Measurements from ENCODE around the gene SLC9A9.

SLC9A9 gene

DNA sequence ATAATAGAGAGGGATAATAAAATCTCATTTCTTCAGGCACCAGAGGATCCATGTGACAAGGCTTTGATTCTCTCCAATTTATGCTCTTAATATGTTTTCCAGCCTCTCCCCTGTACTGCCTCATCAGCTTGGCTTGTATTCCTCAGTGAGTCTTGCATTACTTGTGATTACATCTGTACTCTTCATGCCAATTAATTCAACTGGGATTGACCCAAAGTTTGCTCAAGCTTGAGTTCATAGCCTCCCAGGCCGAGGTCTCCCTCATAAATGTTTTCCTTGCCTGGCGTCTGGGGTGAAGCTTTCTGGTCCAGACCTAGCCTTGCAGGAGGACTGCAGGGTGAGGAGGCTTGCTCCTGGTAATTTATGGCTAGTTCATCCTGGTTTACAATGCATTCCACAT lies 581.8 kb downstream of the SLC9A9 start:
- H3K9me3 Mint-ChIP-seq, result no peaks in the 10 kb centered on the region
- no peak overlapping the region for H3K4me3 Mint-ChIP-seq
- H3K27me3 Mint-ChIP-seq, result no peaks in the 10 kb centered on the region
- DNase-seq (ENCODE audit: low spot score in 2 of 2), result no peak
- peaks cover 1% of the 10 kb centered on the region for H3K36me3 Mint-ChIP-seq (ENCODE audit: insufficient read depth)
- ATAC-seq (replicated peaks; ENCODE audit: extremely low read depth, poor library complexity, severe bottlenecking), result no peak
- no peaks in the 10 kb centered on the region for H3K4me1 Mint-ChIP-seq
- no peak overlapping the region for H3K27ac Mint-ChIP-seq (ENCODE audit: low read depth)

DNA sequence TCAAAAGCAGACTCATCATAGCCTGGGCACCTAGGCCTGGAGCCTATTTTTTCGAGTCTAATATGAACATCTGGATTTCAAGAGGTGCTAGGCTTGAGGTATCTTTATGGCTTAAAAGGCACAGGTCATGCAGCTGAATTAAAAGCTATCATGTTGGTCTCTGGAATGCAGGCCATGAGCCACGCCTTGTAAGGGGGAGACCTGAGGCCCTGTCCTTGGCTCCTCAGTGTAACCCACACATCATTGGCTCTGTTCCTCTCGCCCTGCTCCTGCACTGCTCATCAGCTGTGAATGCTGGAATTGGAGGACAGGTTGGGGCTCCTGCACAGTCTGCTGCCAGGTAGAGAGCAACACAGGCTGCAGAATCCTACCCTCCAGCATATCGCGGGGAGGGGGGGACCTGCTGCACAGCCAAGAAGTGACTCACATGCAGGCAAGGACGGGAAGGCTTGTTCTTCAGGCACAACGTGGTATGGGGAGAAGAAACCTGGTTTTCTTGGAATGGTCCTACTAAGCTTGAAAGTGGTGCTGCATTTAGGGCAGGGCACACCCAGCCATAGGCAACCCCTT lies 582.7 kb downstream of the SLC9A9 start:
- Mint-ChIP-seq H3K4me3 (no peak overlapping the region), H3K27me3 (no peaks in the 10 kb centered on the region), H3K4me1 (no peaks in the 10 kb centered on the region), H3K9me3 (no peaks in the 10 kb centered on the region), H3K36me3 (ENCODE audit: insufficient read depth) (peaks cover 1% of the 10 kb centered on the region), H3K27ac (ENCODE audit: low read depth) (no peak overlapping the region)
- DNase-seq (ENCODE audit: low spot score in 2 of 2) (no peak), ATAC-seq (replicated peaks; ENCODE audit: extremely low read depth, poor library complexity, severe bottlenecking) (no peak)

DNA sequence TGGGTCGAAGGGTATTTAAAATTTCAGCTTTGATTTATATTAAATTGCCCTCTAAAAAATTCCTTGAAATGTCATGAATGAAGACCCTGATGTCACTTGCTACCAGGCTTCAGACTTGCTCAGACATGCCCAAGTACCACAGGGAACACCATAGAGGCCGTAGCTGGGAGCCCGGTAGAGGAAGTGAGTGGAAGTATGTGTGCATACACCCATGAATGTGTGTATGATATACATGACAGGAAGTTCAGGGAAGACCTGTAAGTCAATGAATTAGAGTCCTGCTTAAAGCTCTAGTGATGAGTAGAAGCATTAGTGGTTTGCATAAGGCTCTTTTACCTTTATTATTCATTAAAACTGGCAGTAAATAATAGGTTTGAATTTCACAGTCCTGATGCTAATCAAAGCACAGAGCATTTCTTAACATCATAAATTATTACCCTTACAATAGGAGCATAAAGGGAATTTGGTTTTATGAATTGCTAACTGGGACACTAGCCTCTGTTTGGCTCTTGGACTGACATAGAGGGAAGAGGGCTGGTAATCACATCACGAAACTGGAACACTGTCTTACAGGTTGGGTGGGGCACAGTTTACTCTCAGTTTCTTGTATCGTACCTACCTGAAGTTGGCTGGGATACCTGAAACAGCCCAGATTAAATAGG lies 584.3 kb downstream of the SLC9A9 start:
- H3K4me1 Mint-ChIP-seq, result no peaks in the 10 kb centered on the region
- no peak overlapping the region for H3K27ac Mint-ChIP-seq (ENCODE audit: low read depth)
- no peaks in the 10 kb centered on the region for H3K9me3 Mint-ChIP-seq
- peaks cover 1% of the 10 kb centered on the region for H3K36me3 Mint-ChIP-seq (ENCODE audit: insufficient read depth)
- DNase-seq (ENCODE audit: low spot score in 2 of 2), result no peak
- H3K4me3 Mint-ChIP-seq, result no peak overlapping the region
- H3K27me3 Mint-ChIP-seq, result no peaks in the 10 kb centered on the region
- no peak for ATAC-seq (replicated peaks; ENCODE audit: extremely low read depth, poor library complexity, severe bottlenecking)

DNA sequence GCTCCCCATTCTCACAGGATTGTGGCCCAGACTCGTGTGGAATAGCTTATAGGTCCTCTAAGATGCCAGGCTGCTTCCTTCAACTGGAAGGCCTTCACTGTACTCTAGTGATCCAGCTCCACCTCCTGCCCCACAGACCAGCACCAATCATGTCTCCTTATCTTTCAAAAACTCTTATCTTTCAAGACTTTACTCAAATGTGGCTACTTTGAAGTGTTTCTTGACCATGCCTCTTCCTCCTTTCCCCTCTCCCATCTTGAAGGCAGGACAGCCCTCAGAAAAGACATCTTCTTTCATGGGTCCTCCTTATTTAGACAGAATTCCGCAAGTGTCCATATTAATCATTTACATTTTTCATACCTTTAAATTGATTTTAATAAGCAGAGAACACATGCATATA lies 586.4 kb downstream of the SLC9A9 start:
- Mint-ChIP-seq H3K4me3 (no peak overlapping the region), H3K27me3 (no peaks in the 10 kb centered on the region), H3K9me3 (no peaks in the 10 kb centered on the region), H3K36me3 (ENCODE audit: insufficient read depth) (peaks cover 1% of the 10 kb centered on the region), H3K27ac (ENCODE audit: low read depth) (no peak overlapping the region), H3K4me1 (no peaks in the 10 kb centered on the region)
- no peak for ATAC-seq (replicated peaks; ENCODE audit: extremely low read depth, poor library complexity, severe bottlenecking)
- DNase-seq (ENCODE audit: low spot score in 2 of 2), result no peak

DNA sequence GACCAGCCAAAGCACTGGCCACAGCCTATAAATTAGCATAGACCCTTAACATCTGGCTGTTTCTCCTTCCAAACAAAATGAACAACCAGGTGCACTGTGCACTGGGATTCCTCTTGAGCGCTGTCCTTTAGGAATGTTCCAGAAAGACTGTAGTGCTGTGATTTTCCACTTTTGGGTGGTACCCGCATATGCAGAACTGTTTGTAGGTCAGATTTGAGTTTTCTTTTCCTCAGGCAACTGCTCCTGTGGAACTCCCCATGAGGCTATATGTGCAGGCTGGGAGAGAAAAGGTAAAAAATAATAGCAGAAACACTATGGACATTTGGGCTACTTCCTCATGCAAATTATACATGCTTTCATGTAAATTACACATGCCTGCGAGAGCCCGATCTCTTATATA lies 589.6 kb downstream of the SLC9A9 start:
- H3K36me3 Mint-ChIP-seq (ENCODE audit: insufficient read depth), result no peaks in the 10 kb centered on the region
- H3K27me3 Mint-ChIP-seq, result no peaks in the 10 kb centered on the region
- no peak for DNase-seq (ENCODE audit: low spot score in 2 of 2)
- no peak overlapping the region for H3K27ac Mint-ChIP-seq (ENCODE audit: low read depth)
- no peak for ATAC-seq (replicated peaks; ENCODE audit: extremely low read depth, poor library complexity, severe bottlenecking)
- H3K4me3 Mint-ChIP-seq, result no peak overlapping the region
- no peaks in the 10 kb centered on the region for H3K4me1 Mint-ChIP-seq
- no peaks in the 10 kb centered on the region for H3K9me3 Mint-ChIP-seq

DNA sequence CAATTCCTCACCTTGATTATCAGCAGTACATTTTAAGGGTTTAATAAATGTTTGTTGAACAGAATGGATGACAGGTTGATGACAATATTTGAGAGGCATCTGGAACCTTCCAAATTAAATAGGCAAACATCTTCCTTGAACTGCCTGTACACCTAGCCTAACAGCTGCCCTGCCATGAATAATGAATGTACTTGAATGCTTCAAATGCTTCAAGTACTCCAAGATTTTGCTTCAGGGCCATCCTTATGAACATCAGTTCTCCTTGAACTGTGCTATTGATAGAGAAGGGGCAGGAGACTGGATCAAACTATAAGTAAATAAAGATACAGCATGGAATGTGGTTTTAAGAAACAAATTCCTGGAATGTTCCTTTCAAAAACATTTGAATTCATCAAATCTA lies 591.9 kb downstream of the SLC9A9 start:
- Mint-ChIP-seq H3K27me3 (no peaks in the 10 kb centered on the region), H3K9me3 (no peaks in the 10 kb centered on the region), H3K36me3 (ENCODE audit: insufficient read depth) (no peaks in the 10 kb centered on the region), H3K27ac (ENCODE audit: low read depth) (no peak overlapping the region), H3K4me1 (no peaks in the 10 kb centered on the region), H3K4me3 (no peak overlapping the region)
- no peak for ATAC-seq (replicated peaks; ENCODE audit: extremely low read depth, poor library complexity, severe bottlenecking)
- DNase-seq (ENCODE audit: low spot score in 2 of 2), result no peak

DNA sequence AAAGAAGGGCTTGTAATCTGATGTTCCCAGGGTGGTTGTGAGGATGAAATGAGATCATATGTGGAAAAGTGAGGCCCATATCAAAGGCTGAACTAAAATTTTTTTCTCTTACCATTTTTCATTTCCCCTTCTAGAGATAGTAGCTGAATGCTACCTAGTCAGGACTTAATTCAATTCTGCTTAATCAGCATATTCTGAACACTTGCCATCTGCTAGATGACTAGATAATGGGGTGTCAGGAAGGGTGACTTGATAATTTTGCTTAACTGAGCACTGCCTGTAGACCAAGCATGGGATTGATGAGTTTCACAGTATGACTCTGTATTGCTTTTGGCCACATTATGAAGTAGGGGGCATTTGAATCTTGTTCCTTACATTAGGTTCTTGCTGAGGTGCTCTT lies 592.5 kb downstream of the SLC9A9 start:
- H3K27ac Mint-ChIP-seq (ENCODE audit: low read depth), result no peak overlapping the region
- DNase-seq (ENCODE audit: low spot score in 2 of 2), result no peak
- ATAC-seq (replicated peaks; ENCODE audit: extremely low read depth, poor library complexity, severe bottlenecking), result no peak
- H3K36me3 Mint-ChIP-seq (ENCODE audit: insufficient read depth), result no peaks in the 10 kb centered on the region
- no peaks in the 10 kb centered on the region for H3K4me1 Mint-ChIP-seq
- no peaks in the 10 kb centered on the region for H3K9me3 Mint-ChIP-seq
- H3K4me3 Mint-ChIP-seq, result no peak overlapping the region
- no peaks in the 10 kb centered on the region for H3K27me3 Mint-ChIP-seq

DNA sequence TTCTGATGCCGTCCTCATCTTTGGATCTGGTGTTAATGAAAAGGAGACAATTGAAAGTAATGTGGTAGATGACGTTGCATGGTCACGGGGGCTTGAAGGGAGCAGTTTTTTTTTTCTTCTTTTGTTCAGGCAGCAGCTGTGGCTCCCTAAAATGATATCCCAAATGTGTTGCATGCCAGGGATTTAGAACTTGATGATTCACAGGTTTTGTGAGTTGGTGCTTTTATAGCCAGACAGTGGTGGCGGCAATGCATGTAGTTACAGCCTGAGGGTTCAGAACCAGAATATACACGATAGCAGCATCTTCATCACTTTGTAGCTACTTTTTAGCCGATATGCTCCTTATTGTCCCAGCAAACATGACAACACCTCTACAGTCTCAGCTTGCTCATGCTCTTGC lies 595.3 kb downstream of the SLC9A9 start:
- DNase-seq (ENCODE audit: low spot score in 2 of 2), result no peak
- ATAC-seq (replicated peaks; ENCODE audit: extremely low read depth, poor library complexity, severe bottlenecking), result no peak
- Mint-ChIP-seq H3K4me3 (no peak overlapping the region), H3K4me1 (no peaks in the 10 kb centered on the region), H3K27me3 (no peaks in the 10 kb centered on the region), H3K9me3 (no peaks in the 10 kb centered on the region), H3K36me3 (ENCODE audit: insufficient read depth) (no peaks in the 10 kb centered on the region), H3K27ac (ENCODE audit: low read depth) (no peak overlapping the region)

DNA sequence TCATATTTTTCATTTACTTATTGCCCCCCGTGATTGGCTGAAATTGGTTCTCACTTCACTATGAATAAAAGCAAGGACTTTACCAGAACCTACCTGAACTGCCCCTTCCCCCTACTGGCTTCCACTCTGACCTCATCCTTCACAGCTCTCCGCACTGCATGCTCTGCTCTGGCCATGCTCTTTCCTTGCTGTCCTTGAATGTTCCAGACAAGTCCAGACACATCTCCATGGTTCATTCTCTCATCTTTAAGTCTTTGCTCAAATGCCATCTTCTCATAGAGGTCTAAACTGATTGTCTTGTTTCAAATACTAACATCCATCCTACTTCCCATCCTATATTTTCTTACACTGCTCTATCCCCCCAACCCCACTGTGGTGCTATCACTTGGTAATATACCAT lies 599.3 kb downstream of the SLC9A9 start:
- ATAC-seq (replicated peaks; ENCODE audit: extremely low read depth, poor library complexity, severe bottlenecking) (no peak), DNase-seq (ENCODE audit: low spot score in 2 of 2) (no peak)
- H3K27ac Mint-ChIP-seq (ENCODE audit: low read depth), result no peak overlapping the region
- no peak overlapping the region for H3K4me3 Mint-ChIP-seq
- H3K27me3 Mint-ChIP-seq, result no peaks in the 10 kb centered on the region
- H3K36me3 Mint-ChIP-seq (ENCODE audit: insufficient read depth), result no peaks in the 10 kb centered on the region
- H3K4me1 Mint-ChIP-seq, result no peaks in the 10 kb centered on the region
- H3K9me3 Mint-ChIP-seq, result no peaks in the 10 kb centered on the region

DNA sequence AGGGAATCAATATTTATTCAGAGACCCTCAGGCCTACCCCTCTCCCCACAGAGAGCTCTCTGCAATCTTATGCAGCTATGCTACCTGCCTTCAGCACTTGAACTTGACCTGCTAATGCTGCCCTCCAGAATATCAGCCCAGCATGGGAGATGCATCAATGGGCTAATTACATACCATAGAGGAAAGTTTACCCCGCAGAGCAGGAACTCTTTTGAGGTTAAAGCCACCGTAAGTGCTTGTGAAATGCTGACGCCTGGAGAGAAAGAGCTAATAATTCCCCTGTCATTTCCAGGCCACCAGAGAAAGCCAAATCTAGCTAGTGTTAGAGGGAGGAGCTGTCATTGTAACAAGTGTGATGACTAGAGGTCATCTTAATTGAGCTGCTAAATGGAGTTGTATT lies 601.2 kb downstream of the SLC9A9 start:
- H3K4me1 Mint-ChIP-seq, result no peaks in the 10 kb centered on the region
- ATAC-seq (replicated peaks; ENCODE audit: extremely low read depth, poor library complexity, severe bottlenecking) (no peak), DNase-seq (ENCODE audit: low spot score in 2 of 2) (no peak)
- H3K9me3 Mint-ChIP-seq, result no peaks in the 10 kb centered on the region
- no peak overlapping the region for H3K27ac Mint-ChIP-seq (ENCODE audit: low read depth)
- no peak overlapping the region for H3K4me3 Mint-ChIP-seq
- no peaks in the 10 kb centered on the region for H3K36me3 Mint-ChIP-seq (ENCODE audit: insufficient read depth)
- H3K27me3 Mint-ChIP-seq, result no peaks in the 10 kb centered on the region

DNA sequence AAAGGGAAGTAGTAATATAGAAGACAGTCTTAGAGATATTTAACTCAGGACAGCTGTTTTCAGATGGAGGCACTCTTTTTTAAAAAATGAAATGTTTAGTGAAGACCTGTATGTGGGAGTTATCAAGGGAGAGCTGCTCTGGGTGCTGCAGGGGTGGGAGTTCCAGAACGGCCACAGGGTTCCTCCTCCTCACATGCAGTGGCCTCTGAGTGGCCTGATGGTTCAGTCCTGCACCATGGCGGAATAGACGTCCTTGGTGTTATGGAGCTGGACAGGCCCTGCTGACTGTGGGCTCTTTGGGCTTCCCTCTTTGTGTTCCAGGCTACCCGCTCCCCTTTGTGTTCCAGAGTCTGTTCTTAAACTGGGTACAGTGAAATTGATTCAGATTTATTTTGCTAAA lies 602.6 kb downstream of the SLC9A9 start:
- Mint-ChIP-seq H3K27ac (ENCODE audit: low read depth) (no peak overlapping the region), H3K36me3 (ENCODE audit: insufficient read depth) (no peaks in the 10 kb centered on the region), H3K4me1 (no peaks in the 10 kb centered on the region), H3K27me3 (no peaks in the 10 kb centered on the region), H3K9me3 (no peaks in the 10 kb centered on the region), H3K4me3 (no peak overlapping the region)
- DNase-seq (ENCODE audit: low spot score in 2 of 2), result no peak
- no peak for ATAC-seq (replicated peaks; ENCODE audit: extremely low read depth, poor library complexity, severe bottlenecking)

DNA sequence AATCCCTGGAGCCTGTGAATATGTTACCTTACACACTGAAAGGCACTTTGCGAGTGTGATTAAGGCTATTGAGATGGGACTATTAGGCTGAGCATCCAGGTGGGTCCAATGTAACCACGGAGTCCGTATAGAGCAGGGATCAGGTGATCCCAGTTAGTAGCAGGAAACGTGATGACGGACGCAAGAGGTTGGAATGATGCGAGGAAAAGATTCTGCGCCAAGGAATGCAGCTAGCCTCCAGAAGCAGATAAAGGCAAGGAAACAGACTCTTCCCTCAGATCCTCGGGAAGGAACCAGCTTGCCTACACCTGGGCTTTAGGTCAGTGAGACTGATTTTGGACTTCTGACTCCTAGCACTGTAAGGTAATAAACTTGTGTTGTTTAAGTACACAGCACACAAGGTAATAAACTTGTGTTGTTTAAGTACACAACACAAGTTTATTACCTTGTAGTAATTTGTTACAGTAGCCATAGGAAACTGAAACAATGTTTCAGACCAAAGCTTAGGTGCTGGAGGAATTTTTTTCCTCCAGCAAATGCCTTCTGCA lies 603.7 kb downstream of the SLC9A9 start:
- no peak for ATAC-seq (replicated peaks; ENCODE audit: extremely low read depth, poor library complexity, severe bottlenecking)

DNA sequence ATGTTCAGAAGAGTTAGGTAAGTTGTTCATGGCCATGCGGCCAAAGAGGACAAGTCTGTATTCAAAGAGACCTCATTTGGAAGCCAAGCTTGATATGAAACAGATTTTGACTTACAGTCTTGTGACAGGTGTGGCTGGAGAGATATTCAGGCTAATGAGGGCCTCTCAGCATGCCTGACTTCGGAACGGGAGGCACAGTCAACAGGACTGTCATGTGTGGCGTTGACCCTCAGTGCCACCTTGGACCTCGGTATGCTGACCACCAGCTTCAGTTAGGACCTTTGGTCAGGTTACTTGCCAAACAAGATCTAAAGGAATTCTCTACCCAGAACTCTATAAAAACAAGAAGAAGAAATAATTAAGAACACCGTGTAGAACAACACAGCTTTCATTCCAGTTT lies 604.6 kb downstream of the SLC9A9 start:
- no peaks in the 10 kb centered on the region for H3K4me1 Mint-ChIP-seq
- DNase-seq (ENCODE audit: low spot score in 2 of 2) (no peak), ATAC-seq (replicated peaks; ENCODE audit: extremely low read depth, poor library complexity, severe bottlenecking) (no peak)
- H3K36me3 Mint-ChIP-seq (ENCODE audit: insufficient read depth), result no peaks in the 10 kb centered on the region
- H3K4me3 Mint-ChIP-seq, result no peak overlapping the region
- H3K27ac Mint-ChIP-seq (ENCODE audit: low read depth), result no peak overlapping the region
- H3K9me3 Mint-ChIP-seq, result no peaks in the 10 kb centered on the region
- no peaks in the 10 kb centered on the region for H3K27me3 Mint-ChIP-seq

More for the DNA sequence above, 603.7 kb downstream of the SLC9A9 start:
- DNase-seq (ENCODE audit: low spot score in 2 of 2), result no peak
- no peaks in the 10 kb centered on the region for H3K27me3 Mint-ChIP-seq
- H3K27ac Mint-ChIP-seq (ENCODE audit: low read depth), result no peak overlapping the region
- no peaks in the 10 kb centered on the region for H3K36me3 Mint-ChIP-seq (ENCODE audit: insufficient read depth)
- no peaks in the 10 kb centered on the region for H3K9me3 Mint-ChIP-seq
- no peak overlapping the region for H3K4me3 Mint-ChIP-seq
- no peaks in the 10 kb centered on the region for H3K4me1 Mint-ChIP-seq
